Measurements from ENCODE around the gene SDK1. TPM values are rescaled to one million over a fixed set of nuclear protein-coding genes. Genes with fewer than 3 reads are reported as not detected.

Gene SDK1
- polyA plus RNA-seq, 2 of the 4 experiments (the other 2 are of a cell fraction): 0.12 to 0.28 TPM

DNA sequence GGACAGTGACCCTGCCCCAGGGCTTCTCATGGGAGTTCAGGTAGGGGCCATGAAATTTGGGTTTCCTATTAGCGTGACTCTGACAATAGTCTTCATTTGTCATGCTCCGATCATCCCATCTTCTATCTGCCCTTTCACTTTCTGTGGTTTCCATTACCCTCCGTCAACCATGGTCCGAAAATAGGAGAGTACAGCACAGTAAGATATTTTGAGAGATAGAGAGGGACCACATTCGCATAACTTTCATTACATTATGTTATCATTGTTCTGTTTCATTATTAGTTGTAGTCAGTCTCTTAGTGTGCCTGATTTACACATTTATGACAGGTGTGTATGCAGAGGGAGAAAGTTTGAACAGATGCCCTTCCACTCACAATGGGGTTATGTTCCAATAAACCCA, 649.2 kb downstream of the SDK1 start:
- no peak overlapping the region for H3K4me2 ChIP-seq
- ChIA-PET POLR2A (no interaction called here), CTCF (no interaction called here)
- H3K4me1 ChIP-seq: no peaks in the 10 kb centered on the region
- H3K9me3 ChIP-seq: no peaks in the 10 kb centered on the region
- 70% methylated on average over 5 of the region's 5 CpGs for WGBS (ENCODE audit: missing lambda C conversion rate)
- TF ChIP-seq HEYL (CRISPR knock-in tag; IDR thresholded peaks at IDR 0.05): no peak
- no peak for TF ChIP-seq HES2 (IDR thresholded peaks at IDR 0.05)
- no peak for TF ChIP-seq GATA3 (IDR thresholded peaks at IDR 0.05; ENCODE audit: borderline replicate concordance)
- TF ChIP-seq CHD4 (IDR thresholded peaks at IDR 0.05; ENCODE audit: borderline replicate concordance): no peak
- no peak for TF ChIP-seq ZNF302 (CRISPR knock-in tag; IDR thresholded peaks at IDR 0.05)
- no peak for TF ChIP-seq ELK1 (IDR thresholded peaks at IDR 0.05; ENCODE audit: low read depth, low read length)
- TF ChIP-seq SREBF2 (IDR thresholded peaks at IDR 0.05): no peak
- TF ChIP-seq CBX8 (IDR thresholded peaks at IDR 0.05): no peak
- TF ChIP-seq POLR2AphosphoS2 (conservative IDR thresholded peaks at IDR 0.05; ENCODE audit: low read length): no peak
- TF ChIP-seq HOXA7 (CRISPR knock-in tag; IDR thresholded peaks at IDR 0.05): no peak
- TF ChIP-seq KDM5A (IDR thresholded peaks at IDR 0.05): no peak
- no peak for TF ChIP-seq SMC3 (IDR thresholded peaks at IDR 0.05)
- TF ChIP-seq RARB (CRISPR knock-in tag; IDR thresholded peaks at IDR 0.05): no peak
- TF ChIP-seq ZSCAN20 (CRISPR knock-in tag; IDR thresholded peaks at IDR 0.05): no peak
- no peak for TF ChIP-seq FOXS1 (CRISPR knock-in tag; IDR thresholded peaks at IDR 0.05)
- TF ChIP-seq BHLHE40 (IDR thresholded peaks at IDR 0.05; ENCODE audit: low read depth, low read length): no peak
- TF ChIP-seq, protein P1, sequence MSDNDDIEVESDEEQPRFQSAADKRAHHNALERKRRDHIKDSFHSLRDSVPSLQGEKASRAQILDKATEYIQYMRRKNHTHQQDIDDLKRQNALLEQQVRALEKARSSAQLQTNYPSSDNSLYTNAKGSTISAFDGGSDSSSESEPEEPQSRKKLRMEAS (IDR thresholded peaks at IDR 0.05): no peak
- no peak overlapping the region for H3K27ac ChIP-seq
- FAIRE-seq (no peak), ATAC-seq (no peak), DNase-seq (ENCODE audit: low read depth in 1 of 2, low spot score in 1 of 2) (no peak)
- H3K4me3 ChIP-seq: no peak overlapping the region

DNA sequence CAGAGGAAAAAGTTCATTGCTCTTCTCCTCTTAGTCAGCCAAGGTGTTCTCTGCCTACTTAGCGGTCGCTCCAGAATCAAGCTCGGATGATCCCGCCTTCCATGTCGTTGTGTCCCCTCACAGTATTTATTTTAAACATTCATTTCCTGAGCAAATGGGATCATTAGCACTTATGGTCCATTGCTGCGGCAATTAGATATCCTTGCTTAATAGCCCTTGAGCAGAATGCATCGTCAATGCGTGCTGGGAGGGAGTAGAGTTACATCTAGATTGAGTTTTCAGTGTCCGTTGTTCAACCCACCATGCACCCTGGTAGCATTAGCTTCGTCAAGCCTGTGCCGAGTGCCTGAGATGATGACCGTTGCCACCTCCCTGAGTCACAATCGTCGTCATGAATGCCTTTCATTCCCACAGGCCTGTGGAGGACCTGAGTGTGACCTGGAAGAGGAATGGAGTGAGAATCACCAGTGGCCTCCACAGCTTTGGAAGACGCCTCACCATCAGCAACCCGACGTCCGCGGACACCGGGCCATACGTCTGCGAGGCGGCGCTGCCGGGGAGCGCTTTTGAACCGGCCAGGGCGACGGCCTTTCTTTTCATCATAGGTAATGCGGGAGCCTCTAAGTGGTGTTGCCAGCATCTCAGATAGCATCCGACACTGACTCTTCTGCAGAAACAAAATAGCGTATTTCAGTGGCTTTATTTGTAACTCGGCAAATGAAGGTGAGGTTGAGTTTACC, 650.4 kb downstream of the SDK1 start:
- TF ChIP-seq CEBPB (IDR thresholded peaks at IDR 0.05): no peak
- no peak for TF ChIP-seq KDM5A (IDR thresholded peaks at IDR 0.05)
- TF ChIP-seq HES2 (IDR thresholded peaks at IDR 0.05): no peak
- no peak for TF ChIP-seq ZC3H11A (IDR thresholded peaks at IDR 0.05)
- TF ChIP-seq JUN (IDR thresholded peaks at IDR 0.05): no peak
- no peak for TF ChIP-seq HEYL (CRISPR knock-in tag; IDR thresholded peaks at IDR 0.05)
- TF ChIP-seq EHMT2 (IDR thresholded peaks at IDR 0.05; ENCODE audit: low read depth): no peak
- no peak for TF ChIP-seq RCOR1 (IDR thresholded peaks at IDR 0.05; ENCODE audit: low read depth, low read length)
- TF ChIP-seq ZSCAN20 (CRISPR knock-in tag; IDR thresholded peaks at IDR 0.05): no peak

GRCh38 chr7:3953133-3953532, 652.1 kb downstream of the SDK1 start:
- WGBS (ENCODE audit: missing lambda C conversion rate): 59% methylated on average over 6 of the region's 6 CpGs
- Histone ChIP-seq H3K4me1 (peaks cover 10% of the 10 kb centered on the region; the same call in 1 of the 3 replicates), H3K9me3 (no peaks in the 10 kb centered on the region), H3K4me2 (no peak overlapping the region), H3K27ac (no peak overlapping the region), H3K4me3 (no peak overlapping the region)
- ChIA-PET POLR2A (no interaction called here), CTCF (interaction anchor here (1.2 kb wide), 1 partner anchor 9 kb away, joined by 3 read pairs; no protein-coding TSS in a partner anchor)
- DNase-seq (ENCODE audit: low read depth in 1 of 2, low spot score in 1 of 2) (no peak), FAIRE-seq (no peak), ATAC-seq (no peak)
- TF ChIP-seq ELK1 (IDR thresholded peaks at IDR 0.05; ENCODE audit: low read depth, low read length) (no peak), MAFK (IDR thresholded peaks at IDR 0.05; ENCODE audit: partially characterized antibody) (no peak), EP300 (IDR thresholded peaks at IDR 0.05) (no peak), POLR2A (IDR thresholded peaks at IDR 0.05; ENCODE audit: low read length) (no peak), HDAC2 (IDR thresholded peaks at IDR 0.05) (no peak), EHF (CRISPR knock-in tag; IDR thresholded peaks at IDR 0.05) (no peak), JUNB (IDR thresholded peaks at IDR 0.05) (no peak), TFCP2L1 (CRISPR knock-in tag; IDR thresholded peaks at IDR 0.05) (no peak), HOXA7 (CRISPR knock-in tag; IDR thresholded peaks at IDR 0.05) (no peak), POLR2AphosphoS2 (conservative IDR thresholded peaks at IDR 0.05; ENCODE audit: low read length) (no peak), HOXB13 (CRISPR knock-in tag; IDR thresholded peaks at IDR 0.05; ENCODE audit: low read depth) (no peak), ZSCAN20 (CRISPR knock-in tag; IDR thresholded peaks at IDR 0.05) (no peak), HES2 (IDR thresholded peaks at IDR 0.05) (no peak)
- TF ChIP-seq, protein P2, sequence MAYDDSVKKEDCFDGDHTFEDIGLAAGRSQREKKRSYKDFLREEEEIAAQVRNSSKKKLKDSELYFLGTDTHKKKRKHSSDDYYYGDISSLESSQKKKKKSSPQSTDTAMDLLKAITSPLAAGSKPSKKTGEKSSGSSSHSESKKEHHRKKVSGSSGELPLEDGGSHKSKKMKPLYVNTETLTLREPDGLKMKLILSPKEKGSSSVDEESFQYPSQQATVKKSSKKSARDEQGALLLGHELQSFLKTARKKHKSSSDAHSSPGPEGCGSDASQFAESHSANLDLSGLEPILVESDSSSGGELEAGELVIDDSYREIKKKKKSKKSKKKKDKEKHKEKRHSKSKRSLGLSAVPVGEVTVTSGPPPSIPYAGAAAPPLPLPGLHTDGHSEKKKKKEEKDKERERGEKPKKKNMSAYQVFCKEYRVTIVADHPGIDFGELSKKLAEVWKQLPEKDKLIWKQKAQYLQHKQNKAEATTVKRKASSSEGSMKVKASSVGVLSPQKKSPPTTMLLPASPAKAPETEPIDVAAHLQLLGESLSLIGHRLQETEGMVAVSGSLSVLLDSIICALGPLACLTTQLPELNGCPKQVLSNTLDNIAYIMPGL (CRISPR knock-in tag; IDR thresholded peaks at IDR 0.05; ENCODE audit: borderline replicate concordance): no peak

More for the DNA sequence above, 650.4 kb downstream of the SDK1 start:
- 81% methylated on average over 33 of the region's 33 CpGs for WGBS (ENCODE audit: missing lambda C conversion rate)
- Histone ChIP-seq H3K4me2 (no peak overlapping the region), H3K4me3 (no peak overlapping the region), H3K27ac (no peak overlapping the region), H3K4me1 (peaks cover 10% of the 10 kb centered on the region; the same call in 1 of the 3 replicates), H3K9me3 (no peaks in the 10 kb centered on the region)
- ChIA-PET CTCF (interaction anchor here (1.0 kb wide), 1 partner anchor 1105 kb away, joined by 3 read pairs; no protein-coding TSS in a partner anchor), POLR2A (no interaction called here)
- no peak for ATAC-seq
- no peak for FAIRE-seq
- no peak for DNase-seq (ENCODE audit: low read depth in 1 of 2, low spot score in 1 of 2)

All from A549 (cell line).